Neural cell (in vitro differentiated cells): ENCODE data around the gene EZR.

Experiments
- EZH2 ChIP-seq: fragments of 200-600, 300-800 bp; shearing (Covaris generic), sonication (generic); IDR thresholded peaks from 2 replicates; pipeline ENCODE4 v1.6.1; 2014; ENCODE audit warnings: antibody characterized with exemption, low read length, borderline replicate concordance, mild to moderate bottlenecking; ENCODE audit not compliant: insufficient read depth, poor library complexity, severe bottlenecking
- POLR2AphosphoS5 ChIP-seq: IDR thresholded peaks from 2 replicates; pipeline ENCODE4 v1.6.1; 2012
- RAD21 ChIP-seq: fragments of 450-650 bp; conservative IDR thresholded peaks from 2 replicates; pipeline ENCODE4 v1.6.1; 2014; ENCODE audit warnings: antibody characterized with exemption, mild to moderate bottlenecking, moderate library complexity
- SMC3 ChIP-seq: fragments of 450-650 bp; conservative IDR thresholded peaks from 2 replicates; pipeline ENCODE4 v1.6.1; 2014; ENCODE audit warnings: antibody characterized with exemption, mild to moderate bottlenecking, moderate library complexity; ENCODE audit not compliant: poor library complexity

DNA sequence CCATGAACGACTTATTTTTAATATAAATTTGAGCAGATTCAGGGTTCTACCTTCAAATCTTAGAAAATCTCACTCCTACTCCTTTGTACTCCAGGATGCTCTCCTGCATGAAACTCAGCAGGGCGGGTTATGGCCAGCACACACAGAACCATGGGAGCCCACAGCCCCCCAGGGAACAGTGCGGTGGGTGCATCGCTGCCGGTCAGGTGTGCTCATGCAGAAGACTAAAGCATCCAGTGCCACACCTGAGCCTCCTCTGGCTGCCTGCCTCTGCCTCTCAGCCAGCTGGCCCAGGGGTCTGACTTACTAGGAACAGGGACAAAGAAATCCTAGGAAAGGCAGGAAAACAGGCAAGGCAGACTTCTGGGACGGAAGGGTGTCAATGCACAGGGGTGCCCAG, 31.8 kb downstream of the EZR start:
- TF ChIP-seq POLR2AphosphoS5 = no peak
- no peak for TF ChIP-seq SMC3
- no peak for TF ChIP-seq RAD21
- no peak for TF ChIP-seq EZH2
